Lower lobe of right lung (tissue), 2 donors: ENCODE results near the gene GSTT4. TPM values are rescaled to one million over a fixed set of nuclear protein-coding genes. Genes with fewer than 3 reads are reported as not detected.

ENCODE experiments used
- ATAC-seq, 2 donors: fragments of 200-7000 bp; cut with Tn5 transposase; one replicate each; pipeline ENCODE4 v1.9.1; 2020 to 2022; ENCODE audit warnings: mild to moderate bottlenecking in 2 of 2, moderate library complexity in 2 of 2
- DNase-seq: peaks from one replicate; pipeline ENCODE4 v3.0.0-alpha.2; 2020
- H3K27ac ChIP-seq: fragments of 200-600 bp; one replicate; pipeline ENCODE4 v1.8.0; 2022
- H3K27me3 ChIP-seq: fragments of 200-600 bp; one replicate; pipeline ENCODE4 v1.8.0; 2022; ENCODE audit warnings: low read depth
- H3K36me3 ChIP-seq: fragments of 200-600 bp; one replicate; pipeline ENCODE4 v1.8.0; 2022; ENCODE audit warnings: mild to moderate bottlenecking
- H3K4me1 ChIP-seq: fragments of 200-600 bp; one replicate; pipeline ENCODE4 v1.8.0; 2022
- H3K4me3 ChIP-seq: fragments of 200-600 bp; one replicate; pipeline ENCODE4 v1.8.0; 2022; ENCODE audit warnings: mild to moderate bottlenecking
- H3K9me3 ChIP-seq: fragments of 200-600 bp; one replicate; pipeline ENCODE4 v1.8.0; 2022
- CTCF ChIP-seq: fragments of 200-600 bp; IDR thresholded peaks from one replicate; pipeline ENCODE4 v1.8.0; 2022; ENCODE audit warnings: antibody characterized with exemption, mild to moderate bottlenecking
- intact Hi-C: fragments of 100-400 bp; cut with DNase I; formaldehyde crosslinking; loops from one replicate; pipeline ENCODE4 v1.11.0; 2022
- total RNA-seq: library from RNA; stranded (reverse); fragmentation: NEBNext Ultra II Directional; extraction: Animal tissue kit (Norgen Biotek cat#: 25700); gene quantifications from one replicate; pipeline ENCODE4 v1.2.1, GENCODE V29; 2021
- donor health status: DM: no; HTN: yes; CAD: no; lungs with severe emphysema.

GSTT4 gene
- total RNA-seq, 1 donor from 2014 or later = not detected

GRCh38 chr22:24011735-24012068 lies 6.4 kb upstream of the GSTT4 start:
- intact Hi-C loops = no loop called here

GRCh38 chr22:24010018-24010391 lies 4.8 kb upstream of the GSTT4 start:
- Histone ChIP-seq H3K4me1 (peaks cover 14% of the 10 kb centered on the region), H3K36me3 (no peaks in the 10 kb centered on the region), H3K27me3 (no peaks in the 10 kb centered on the region), H3K4me3 (no peak overlapping the region), H3K27ac (no peak overlapping the region), H3K9me3 (no peaks in the 10 kb centered on the region)
- TF ChIP-seq CTCF = no peak
- ATAC-seq = no peak
- intact Hi-C loops = no loop called here
- DNase-seq = no peak

More at GRCh38 chr22:24011735-24012068, 6.4 kb upstream of the GSTT4 start:
- no peaks in the 10 kb centered on the region for H3K9me3 ChIP-seq
- no peak for TF ChIP-seq CTCF
- ATAC-seq (peak; percentile 31 to 54), DNase-seq (no peak)
- H3K4me3 ChIP-seq = peak overlapping the region; percentile 99
- H3K27me3 ChIP-seq = no peaks in the 10 kb centered on the region
- no peaks in the 10 kb centered on the region for H3K36me3 ChIP-seq
- peak overlapping the region; percentile 94 for H3K27ac ChIP-seq
- H3K4me1 ChIP-seq = peaks cover 14% of the 10 kb centered on the region

- Histone ChIP-seq H3K36me3 (no peaks in the 10 kb centered on the region), H3K27ac (no peak overlapping the region), H3K27me3 (no peaks in the 10 kb centered on the region), H3K9me3 (no peaks in the 10 kb centered on the region), H3K4me3 (no peak overlapping the region), H3K4me1 (peaks cover 14% of the 10 kb centered on the region)
- DNase-seq (no peak), ATAC-seq (no peak)
- intact Hi-C loops = no loop called here
- TF ChIP-seq CTCF = no peak
Observed at GRCh38 chr22:24009227-24010017, 4.2 kb upstream of the GSTT4 start.

- H3K4me1 ChIP-seq = peaks cover 14% of the 10 kb centered on the region
- no peaks in the 10 kb centered on the region for H3K27me3 ChIP-seq
- DNase-seq (no peak), ATAC-seq (no peak)
- H3K36me3 ChIP-seq = no peaks in the 10 kb centered on the region
- H3K9me3 ChIP-seq = no peaks in the 10 kb centered on the region
- no peak for TF ChIP-seq CTCF
- H3K27ac ChIP-seq = no peak overlapping the region
- H3K4me3 ChIP-seq = no peak overlapping the region
- intact Hi-C loops = no loop called here
Observed at GRCh38 chr22:24008381-24009226, 3.4 kb upstream of the GSTT4 start.

- Histone ChIP-seq H3K4me1 (peaks cover 10% of the 10 kb centered on the region), H3K9me3 (no peaks in the 10 kb centered on the region), H3K36me3 (no peaks in the 10 kb centered on the region), H3K4me3 (no peak overlapping the region), H3K27ac (no peak overlapping the region), H3K27me3 (no peaks in the 10 kb centered on the region)
- DNase-seq (no peak), ATAC-seq (no peak)
- TF ChIP-seq CTCF = no peak
- intact Hi-C loops = no loop called here
Observed at GRCh38 chr22:24008022-24008283, 2.7 kb upstream of the GSTT4 start.
